Measurements from ENCODE around the gene MYO3B.

The MYO3B gene

GRCh38 chr2:170152421-170152820 is 25.5 kb upstream of the MYO3B start:
- ATAC-seq (ENCODE audit: low read depth) (no peak), DNase-seq (ENCODE audit: low spot score in 2 of 2) (no peak)
- no peak overlapping the region for H3K27ac Mint-ChIP-seq
- no peak overlapping the region for H3K4me3 Mint-ChIP-seq
- peaks cover 2% of the 10 kb centered on the region for H3K27me3 Mint-ChIP-seq
- H3K9me3 Mint-ChIP-seq = no peaks in the 10 kb centered on the region
- peaks cover 4% of the 10 kb centered on the region for H3K4me1 Mint-ChIP-seq
- H3K36me3 Mint-ChIP-seq = no peaks in the 10 kb centered on the region

- no peak overlapping the region for H3K4me3 Mint-ChIP-seq
- peaks cover 4% of the 10 kb centered on the region for H3K4me1 Mint-ChIP-seq
- H3K27me3 Mint-ChIP-seq = peaks cover 2% of the 10 kb centered on the region
- no peak for ATAC-seq (ENCODE audit: low read depth)
- no peak for DNase-seq (ENCODE audit: low spot score in 2 of 2)
- no peak overlapping the region for H3K27ac Mint-ChIP-seq
- no peaks in the 10 kb centered on the region for H3K36me3 Mint-ChIP-seq
- H3K9me3 Mint-ChIP-seq = no peaks in the 10 kb centered on the region
These were observed 22.8 kb upstream of the MYO3B start for GRCh38 chr2:170155022-170155722.

GRCh38 chr2:170155723-170156253 is 22.2 kb upstream of the MYO3B start:
- ATAC-seq (ENCODE audit: low read depth) (no peak), DNase-seq (ENCODE audit: low spot score in 2 of 2) (no peak)
- Mint-ChIP-seq H3K27me3 (peaks cover 2% of the 10 kb centered on the region), H3K36me3 (no peaks in the 10 kb centered on the region), H3K4me3 (no peak overlapping the region), H3K9me3 (no peaks in the 10 kb centered on the region), H3K27ac (no peak overlapping the region), H3K4me1 (peaks cover 4% of the 10 kb centered on the region)

- Mint-ChIP-seq H3K27me3 (peaks cover 3% of the 10 kb centered on the region), H3K4me3 (no peak overlapping the region), H3K9me3 (no peaks in the 10 kb centered on the region), H3K36me3 (no peaks in the 10 kb centered on the region), H3K27ac (no peak overlapping the region), H3K4me1 (peaks cover 4% of the 10 kb centered on the region)
- DNase-seq (ENCODE audit: low spot score in 2 of 2) = no peak
- no peak for ATAC-seq (ENCODE audit: low read depth)
These were observed 21.4 kb upstream of the MYO3B start for GRCh38 chr2:170156592-170156991.

- peaks cover 5% of the 10 kb centered on the region for H3K27me3 Mint-ChIP-seq
- no peak overlapping the region for H3K27ac Mint-ChIP-seq
- no peak for ATAC-seq (ENCODE audit: low read depth)
- H3K9me3 Mint-ChIP-seq = no peaks in the 10 kb centered on the region
- H3K4me3 Mint-ChIP-seq = no peak overlapping the region
- no peaks in the 10 kb centered on the region for H3K36me3 Mint-ChIP-seq
- peaks cover 4% of the 10 kb centered on the region for H3K4me1 Mint-ChIP-seq
- no peak for DNase-seq (ENCODE audit: low spot score in 2 of 2)
These were observed 20.8 kb upstream of the MYO3B start for GRCh38 chr2:170157025-170157684.

GRCh38 chr2:170159060-170159459 is 18.9 kb upstream of the MYO3B start:
- Mint-ChIP-seq H3K4me1 (peaks cover 4% of the 10 kb centered on the region), H3K27ac (no peak overlapping the region), H3K9me3 (no peaks in the 10 kb centered on the region), H3K36me3 (no peaks in the 10 kb centered on the region), H3K27me3 (peaks cover 12% of the 10 kb centered on the region), H3K4me3 (no peak overlapping the region)
- ATAC-seq (ENCODE audit: low read depth) (no peak), DNase-seq (ENCODE audit: low spot score in 2 of 2) (no peak)

- ATAC-seq (ENCODE audit: low read depth) (no peak), DNase-seq (ENCODE audit: low spot score in 2 of 2) (no peak)
- H3K4me3 Mint-ChIP-seq = no peak overlapping the region
- no peaks in the 10 kb centered on the region for H3K36me3 Mint-ChIP-seq
- peaks cover 11% of the 10 kb centered on the region for H3K27me3 Mint-ChIP-seq
- no peak overlapping the region for H3K27ac Mint-ChIP-seq
- no peaks in the 10 kb centered on the region for H3K9me3 Mint-ChIP-seq
- H3K4me1 Mint-ChIP-seq = no peaks in the 10 kb centered on the region
These were observed 16.3 kb upstream of the MYO3B start for GRCh38 chr2:170161516-170162270.

GRCh38 chr2:170162271-170162632 is 15.7 kb upstream of the MYO3B start:
- Mint-ChIP-seq H3K9me3 (no peaks in the 10 kb centered on the region), H3K27me3 (peaks cover 11% of the 10 kb centered on the region), H3K4me1 (no peaks in the 10 kb centered on the region), H3K4me3 (no peak overlapping the region), H3K27ac (no peak overlapping the region), H3K36me3 (no peaks in the 10 kb centered on the region)
- ATAC-seq (ENCODE audit: low read depth) (no peak), DNase-seq (ENCODE audit: low spot score in 2 of 2) (no peak)

GRCh38 chr2:170163411-170164065 is 14.4 kb upstream of the MYO3B start:
- H3K27me3 Mint-ChIP-seq = peaks cover 12% of the 10 kb centered on the region
- H3K4me1 Mint-ChIP-seq = no peaks in the 10 kb centered on the region
- H3K27ac Mint-ChIP-seq = no peak overlapping the region
- no peaks in the 10 kb centered on the region for H3K9me3 Mint-ChIP-seq
- no peak for ATAC-seq (ENCODE audit: low read depth)
- H3K36me3 Mint-ChIP-seq = no peaks in the 10 kb centered on the region
- H3K4me3 Mint-ChIP-seq = no peak overlapping the region
- DNase-seq (ENCODE audit: low spot score in 2 of 2) = no peak

- H3K27me3 Mint-ChIP-seq = peaks cover 12% of the 10 kb centered on the region
- H3K9me3 Mint-ChIP-seq = no peaks in the 10 kb centered on the region
- no peak overlapping the region for H3K27ac Mint-ChIP-seq
- ATAC-seq (ENCODE audit: low read depth) (no peak), DNase-seq (ENCODE audit: low spot score in 2 of 2) (no peak)
- no peaks in the 10 kb centered on the region for H3K4me1 Mint-ChIP-seq
- H3K4me3 Mint-ChIP-seq = no peak overlapping the region
- H3K36me3 Mint-ChIP-seq = no peaks in the 10 kb centered on the region
These were observed 12.8 kb upstream of the MYO3B start for GRCh38 chr2:170165129-170165528.

GRCh38 chr2:170166735-170167134 is 11.2 kb upstream of the MYO3B start:
- Mint-ChIP-seq H3K27ac (no peak overlapping the region), H3K4me1 (no peaks in the 10 kb centered on the region), H3K4me3 (no peak overlapping the region), H3K9me3 (no peaks in the 10 kb centered on the region), H3K27me3 (peaks cover 10% of the 10 kb centered on the region), H3K36me3 (no peaks in the 10 kb centered on the region)
- no peak for DNase-seq (ENCODE audit: low spot score in 2 of 2)
- no peak for ATAC-seq (ENCODE audit: low read depth)

GRCh38 chr2:170170281-170171040 is 7.5 kb upstream of the MYO3B start:
- Mint-ChIP-seq H3K4me1 (no peaks in the 10 kb centered on the region), H3K36me3 (no peaks in the 10 kb centered on the region), H3K27me3 (peaks cover 3% of the 10 kb centered on the region), H3K27ac (no peak overlapping the region), H3K9me3 (no peaks in the 10 kb centered on the region), H3K4me3 (no peak overlapping the region)
- ATAC-seq (ENCODE audit: low read depth) = no peak
- DNase-seq (ENCODE audit: low spot score in 2 of 2) = no peak

GRCh38 chr2:170176212-170176611 is 1.7 kb upstream of the MYO3B start:
- ATAC-seq (ENCODE audit: low read depth) (no peak), DNase-seq (ENCODE audit: low spot score in 2 of 2) (no peak)
- Mint-ChIP-seq H3K36me3 (no peaks in the 10 kb centered on the region), H3K4me3 (no peak overlapping the region), H3K4me1 (no peaks in the 10 kb centered on the region), H3K9me3 (no peaks in the 10 kb centered on the region), H3K27ac (no peak overlapping the region), H3K27me3 (peaks cover 3% of the 10 kb centered on the region)

Data from memory B cell (primary cell).